ENCODE results near the gene GSTM1.

DNA sequence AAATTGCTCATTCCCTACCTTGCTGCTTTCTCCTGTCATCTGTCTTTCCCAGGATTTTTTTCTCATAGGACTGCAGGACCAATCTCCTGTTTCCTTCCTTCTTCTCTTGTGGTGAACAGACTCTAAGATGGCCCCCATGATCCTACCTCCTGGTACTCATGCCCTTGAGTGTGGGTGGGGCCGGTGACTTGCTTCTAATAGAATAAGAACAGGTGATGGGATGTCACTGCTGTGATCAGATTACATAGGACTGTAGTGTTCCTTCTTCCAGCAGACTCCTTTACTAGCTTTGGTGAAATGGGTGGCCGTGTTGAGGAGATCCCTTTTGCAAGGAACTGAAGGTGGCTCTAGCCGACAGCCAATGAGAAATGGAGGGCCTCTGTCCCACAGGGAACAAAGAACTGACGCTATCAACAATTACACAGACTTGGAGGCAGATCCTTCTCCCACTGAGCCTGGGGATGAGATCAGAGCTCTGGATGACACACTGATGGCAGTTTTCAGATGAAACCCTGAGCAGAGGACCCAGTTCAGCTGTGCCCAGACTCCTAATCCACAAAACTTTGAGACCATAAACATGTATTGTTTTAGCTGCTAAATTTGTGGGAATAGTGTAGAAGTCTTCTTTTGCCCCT, 45.7 kb downstream of the GSTM1 start:
- TF ChIP-seq BHLHE40 (IDR thresholded peaks at IDR 0.05; ENCODE audit: borderline replicate concordance in 1 of 2, low read depth in 2 of 2, low read length in 1 of 2) (no peak), TCF7 (IDR thresholded peaks at IDR 0.05; ENCODE audit: borderline replicate concordance) (no peak), HCFC1 (IDR thresholded peaks at IDR 0.05; ENCODE audit: low read length) (no peak), SP1 (IDR thresholded peaks at IDR 0.05; ENCODE audit: low read depth, low read length) (no peak), ZSCAN29 (IDR thresholded peaks at IDR 0.05) (no peak), DPF2 (IDR thresholded peaks at IDR 0.05) (no peak)

Data from GM12878 (cell line).